Measurements from ENCODE around the gene NEXN. TPM values are rescaled to one million over a fixed set of nuclear protein-coding genes. Genes with fewer than 3 reads are reported as not detected.
A peak's percentile ranks its signal among the peaks of the same experiment; 100 is the strongest.

Gene NEXN
- total RNA-seq (2013) = 5.0 TPM
- polyA plus RNA-seq = 1 to 10 TPM in 2 of 3 donors, under 1 TPM in 1; 0.31 to 3.5 (median 3.0) TPM
- polyA minus RNA-seq = 0.28 and 0.96 TPM in 2 replicates
- total RNA-seq = 0.16 to 5.8 (median 1.7) reads per million in 11 experiments

- Histone ChIP-seq H3K4me3 (replicated peaks in 1 of 3; ENCODE audit: low read depth in 2 of 3, low read length in 3 of 3) (peak within 1 kb of the TSS; percentile 48 to 76 (median 74)), H3K4me1 (ENCODE audit: control insufficient read depth in 1 of 2, insufficient read depth in 2 of 2, low read length in 2 of 2) (peaks cover 8 to 13% of the 10 kb centered on the region in 2 donors), H3K79me2 (ENCODE audit: insufficient read depth, low read length) (no peaks in the 10 kb centered on the region), H3K9ac (ENCODE audit: insufficient read depth, low read length, poor library complexity, severe bottlenecking) (peak within 1 kb of the TSS; percentile 73), H4K20me1 (ENCODE audit: insufficient read depth, low read length) (no peaks in the 10 kb centered on the region), H2AFZ (ENCODE audit: insufficient read depth, low read depth, low read length, poor library complexity, severe bottlenecking) (peak within 1 kb of the TSS; percentile 81), H3K4me2 (replicated peaks; ENCODE audit: extremely low read depth, low read length, poor library complexity, severe bottlenecking) (peak within 1 kb of the TSS; percentile 82), H3K9me3 (replicated peaks in 1 of 2; ENCODE audit: control insufficient read depth in 1 of 2, insufficient read depth in 1 of 2, low read length in 2 of 2) (no peaks in the 10 kb centered on the region), H3K36me3 (replicated peaks in 1 of 2; ENCODE audit: control insufficient read depth in 1 of 2, insufficient read depth in 2 of 2, low read length in 2 of 2) (no peaks in the 10 kb centered on the region), H3K27me3 (ENCODE audit: control insufficient read depth in 2 of 2, insufficient read depth in 2 of 2, low read length in 2 of 2) (peaks cover 0 to 20% of the 10 kb centered on the region in 2 donors), H3K27ac (ENCODE audit: low read depth in 1 of 2, low read length in 2 of 2) (no peak within 1 kb of the TSS)
- TF ChIP-seq CTCF (IDR thresholded peaks at IDR 0.05) = no peak
- Mint-ChIP-seq H3K27ac (peak within 1 kb of the TSS in 1 of 7 donors; percentile 65), H3K4me3 (peak within 1 kb of the TSS; percentile 85 to 95), H3K9me3 (peaks cover 0 to 3% (median 0%) of the 10 kb centered on the region in 7 donors), H3K36me3 (peaks cover 0 to 2% of the 10 kb centered on the region in 2 donors), H3K27me3 (ENCODE audit: low read depth in 3 of 3) (peaks cover 6 to 22% (median 18%) of the 10 kb centered on the region in 3 donors), H3K4me1 (peaks cover 16% of the 10 kb centered on the region)
- peak in 2 of 3 donors; percentile 3 to 14 for DNase-seq
- 8% methylated on average over 18 of the region's 36 CpGs for WGBS (ENCODE audit: insufficient coverage)
- intact Hi-C loops (cut with micrococcal nuclease) = no loop called here
These were observed at the start of gene NEXN for GRCh38 chr1:77888081-77888780. Gene NEXN (plus strand): TSS chr1:77888624. CDS start chr1:77916107, 27,483 bp downstream.

DNA sequence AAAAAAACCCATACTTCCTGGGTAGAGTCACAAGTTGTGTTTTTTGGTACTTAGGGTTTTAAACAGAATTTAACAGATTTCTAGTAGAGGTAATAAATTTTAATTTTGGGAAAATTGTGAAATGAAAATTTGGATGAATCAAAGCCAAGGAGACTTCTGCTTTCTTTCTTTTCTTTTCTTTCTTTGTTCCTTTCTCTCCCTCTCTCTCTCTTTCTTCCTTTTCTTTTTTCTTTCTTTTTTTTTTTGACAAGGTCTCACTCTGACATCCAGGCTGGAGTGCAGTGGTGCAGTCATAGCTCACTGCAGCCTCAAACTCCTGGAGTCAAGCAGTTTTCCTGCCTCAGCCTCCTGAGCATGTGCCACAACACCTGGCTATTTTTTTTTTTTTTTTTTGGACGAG lies 46.9 kb upstream of the NEXN start:
- Histone ChIP-seq H3K4me3 (replicated peaks in 1 of 3; ENCODE audit: low read depth in 2 of 3, low read length in 3 of 3) (no peak overlapping the region), H3K79me2 (ENCODE audit: insufficient read depth, low read length) (no peaks in the 10 kb centered on the region), H3K4me1 (ENCODE audit: control insufficient read depth in 1 of 2, insufficient read depth in 2 of 2, low read length in 2 of 2) (no peaks in the 10 kb centered on the region), H3K9ac (ENCODE audit: insufficient read depth, low read length, poor library complexity, severe bottlenecking) (no peak overlapping the region), H3K9me3 (replicated peaks in 1 of 2; ENCODE audit: control insufficient read depth in 1 of 2, insufficient read depth in 1 of 2, low read length in 2 of 2) (no peaks in the 10 kb centered on the region), H3K27me3 (ENCODE audit: control insufficient read depth in 2 of 2, insufficient read depth in 2 of 2, low read length in 2 of 2) (no peaks in the 10 kb centered on the region), H4K20me1 (ENCODE audit: insufficient read depth, low read length) (no peaks in the 10 kb centered on the region), H3K36me3 (replicated peaks in 1 of 2; ENCODE audit: control insufficient read depth in 1 of 2, insufficient read depth in 2 of 2, low read length in 2 of 2) (peaks cover 21 to 38% of the 10 kb centered on the region in 2 donors), H2AFZ (ENCODE audit: insufficient read depth, low read depth, low read length, poor library complexity, severe bottlenecking) (no peak overlapping the region), H3K4me2 (replicated peaks; ENCODE audit: extremely low read depth, low read length, poor library complexity, severe bottlenecking) (no peak overlapping the region), H3K27ac (ENCODE audit: low read depth in 1 of 2, low read length in 2 of 2) (no peak overlapping the region)
- no peaks in the 10 kb centered on the region for H3K4me1 Mint-ChIP-seq
- H3K27ac Mint-ChIP-seq = peak overlapping the region in 3 of 7 donors; percentile 55 to 65 (median 58)
- H3K27me3 Mint-ChIP-seq (ENCODE audit: low read depth in 3 of 3) = peaks cover 0 to 3% (median 0%) of the 10 kb centered on the region in 3 donors
- peaks cover 31 to 40% of the 10 kb centered on the region in 2 donors for H3K36me3 Mint-ChIP-seq
- TF ChIP-seq CTCF (IDR thresholded peaks at IDR 0.05) = no peak
- intact Hi-C loops (cut with micrococcal nuclease) = no loop called here
- no peak for DNase-seq
- H3K9me3 Mint-ChIP-seq = no peaks in the 10 kb centered on the region
- WGBS (ENCODE audit: insufficient coverage) = no CpG with 5 or more reads among the region's 1 CpG
- H3K4me3 Mint-ChIP-seq = no peak overlapping the region

Data from CD14-positive monocyte (primary cell).